Subcutaneous adipose tissue (tissue), 4 donors: ENCODE data around the gene GATA2. TPM values are rescaled to one million over a fixed set of nuclear protein-coding genes. Genes with fewer than 3 reads are reported as not detected.

Experiments used
- CTCF ChIP-seq: fragments of 450-650 bp; IDR thresholded peaks from one replicate; pipeline ENCODE4 v1.5.1; 2016; ENCODE audit warnings: low read depth, mild to moderate bottlenecking, control low read depth, antibody characterized with exemption, moderate library complexity
- total RNA-seq, 4 donors: library from RNA; depleted of rRNA; stranded (reverse); fragments of >200 nt; gene quantifications; one replicate each; pipeline ENCODE4 v1.1.0, GENCODE V29; 2016

The GATA2 gene
- total RNA-seq, 4 donors from 2014 or later: 2.4 to 26.6 (median 11.0) TPM

- no peak for TF ChIP-seq CTCF
Observed at GRCh38 chr3:128500556-128500955, 7.6 kb upstream of the GATA2 start.

DNA sequence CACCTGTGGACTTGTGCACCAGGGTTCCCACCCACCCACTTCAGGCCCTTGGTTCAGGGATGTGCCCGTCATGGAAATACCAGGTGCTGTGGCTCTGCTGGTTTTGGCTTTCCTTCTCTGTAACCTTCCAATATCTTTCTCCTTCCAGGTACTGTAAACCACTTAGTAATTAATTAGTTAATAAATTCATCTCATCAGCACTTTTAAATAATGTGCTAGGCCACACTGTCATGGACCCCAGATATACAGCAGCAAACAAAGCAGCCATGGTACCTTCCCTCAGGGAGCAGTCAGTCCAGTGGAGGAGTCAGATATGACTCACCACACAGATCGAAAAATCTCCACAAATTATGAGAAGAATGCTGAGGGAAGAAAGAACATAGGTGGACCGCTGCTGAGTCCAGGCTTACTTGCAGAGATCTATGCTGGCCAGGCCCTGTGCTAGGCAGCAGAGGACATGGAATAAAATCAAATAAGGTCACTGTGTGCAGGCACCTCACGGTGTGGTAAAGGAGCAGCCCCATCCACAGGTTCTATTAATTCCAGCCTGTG, 6.8 kb upstream of the GATA2 start:
- no peak for TF ChIP-seq CTCF

- TF ChIP-seq CTCF: no peak
Observed at GRCh38 chr3:128498901-128499530, 6.0 kb upstream of the GATA2 start.

DNA sequence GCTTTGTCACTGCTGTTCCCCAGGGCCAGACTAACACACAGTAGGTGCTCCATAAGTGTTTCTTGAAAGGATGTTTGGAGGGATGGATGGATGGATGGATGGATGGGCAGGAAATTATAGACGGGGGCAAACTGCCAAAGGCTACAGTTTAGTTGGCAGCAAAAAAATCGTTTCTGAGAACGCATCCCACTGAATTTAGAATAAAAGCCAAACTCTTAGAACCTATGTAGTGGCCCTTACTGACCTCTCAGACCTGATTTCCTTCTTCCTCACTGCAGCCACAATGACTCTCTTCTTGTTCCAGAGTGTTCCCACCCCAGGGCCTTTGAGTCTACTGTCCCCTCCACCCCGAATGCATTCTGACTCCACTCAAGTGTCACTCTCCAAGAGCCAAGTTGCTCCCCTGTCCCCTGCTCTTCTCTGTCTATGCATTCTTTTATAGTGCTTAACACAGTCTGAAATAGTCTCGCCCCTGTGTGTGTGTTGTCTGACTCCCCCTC, 5.2 kb upstream of the GATA2 start:
- no peak for TF ChIP-seq CTCF

DNA sequence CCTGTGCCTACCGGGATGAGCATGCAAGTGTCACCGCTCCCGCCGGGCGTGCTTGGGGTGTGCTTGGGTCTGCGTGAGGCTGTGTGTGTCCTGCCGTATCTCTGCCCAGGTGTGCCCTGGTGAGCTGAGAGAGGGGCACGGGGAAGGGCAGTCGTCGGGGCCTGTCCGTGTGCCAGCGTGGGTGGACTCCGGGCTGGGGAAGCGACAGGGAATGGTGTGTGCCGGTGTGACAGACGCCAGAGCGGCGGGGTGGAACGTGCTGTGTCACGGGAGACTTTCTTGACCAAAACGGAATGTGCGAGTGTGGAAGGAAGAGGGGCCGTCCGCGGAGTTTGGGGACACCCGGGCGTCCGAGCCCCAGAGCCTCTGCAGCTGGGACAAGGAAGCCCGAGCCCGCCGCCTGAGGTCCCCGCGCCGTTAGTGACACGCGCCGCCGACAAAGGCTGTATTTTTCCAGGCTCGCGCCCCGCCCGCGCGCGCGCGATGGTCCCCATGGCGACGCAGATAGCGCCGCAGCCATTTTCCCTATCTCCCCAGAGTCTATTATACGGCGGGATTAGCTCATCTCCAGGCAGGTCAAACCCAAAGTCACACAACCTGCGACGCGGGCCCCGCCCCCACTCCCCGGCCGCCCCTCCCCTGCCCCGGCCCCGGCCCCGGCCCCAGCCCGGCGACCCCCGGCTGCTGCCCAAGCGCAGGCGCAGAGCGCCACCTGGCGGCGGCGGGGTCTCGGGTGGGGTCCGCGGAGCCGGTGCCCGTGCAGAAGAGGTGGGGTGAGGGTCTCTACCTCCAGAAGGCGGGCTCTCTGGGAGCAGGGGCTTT, 4.5 kb upstream of the GATA2 start:
- TF ChIP-seq CTCF: no peak

- TF ChIP-seq CTCF: no peak
Observed at GRCh38 chr3:128496602-128497304, 3.8 kb upstream of the GATA2 start.
